ENCODE measurements around the gene SUCLG1.

The SUCLG1 gene

DNA sequence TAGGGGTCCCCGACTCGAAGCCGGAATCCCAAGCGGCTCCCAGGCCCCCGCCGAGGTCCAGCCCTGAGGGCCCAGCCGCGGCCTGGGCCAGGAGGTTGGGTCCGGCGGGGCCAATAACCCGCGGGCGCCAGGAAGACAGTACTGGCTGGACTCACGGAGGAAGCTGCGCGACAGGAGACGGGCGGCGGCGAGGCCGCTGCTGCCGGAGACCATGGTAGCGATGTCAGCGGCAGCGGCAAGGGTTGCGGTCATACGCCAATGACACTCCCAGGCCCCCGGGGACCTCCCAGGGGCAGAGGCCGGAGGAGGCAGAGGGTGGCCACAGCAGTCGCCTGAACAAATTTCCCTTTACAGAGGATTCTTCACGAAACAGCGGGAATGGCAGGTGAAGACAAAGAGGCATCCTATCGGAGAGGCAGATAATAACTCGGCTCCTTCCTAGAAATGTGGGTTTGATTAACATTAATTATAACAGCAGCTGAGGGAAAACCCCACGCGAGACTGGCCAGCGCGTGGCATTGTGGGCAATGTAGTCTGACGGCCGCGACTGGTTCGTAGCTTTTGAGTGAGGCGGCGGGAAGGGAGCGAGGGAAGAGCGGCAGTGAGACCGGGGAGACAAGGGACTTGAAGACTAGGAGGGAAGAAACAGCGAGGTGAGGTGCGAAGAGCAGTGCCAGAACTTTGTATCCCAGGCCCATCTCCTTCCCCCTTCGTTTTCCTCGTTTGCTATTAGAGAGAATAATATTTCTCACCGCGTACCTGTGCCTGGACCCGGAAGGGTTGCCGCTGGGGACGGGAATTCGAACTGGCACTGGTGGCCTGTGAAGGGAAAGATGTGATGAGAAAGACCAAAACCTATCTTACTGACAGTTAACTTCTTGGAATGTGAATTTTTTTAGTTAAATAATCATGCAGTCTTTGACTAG is at the start of gene SUCLG1:
TSS of gene SUCLG1 (minus strand) at position 263 of the 926 bp plus-strand sequence. CDS start at position 252, 11 bp downstream.
- H3K4me1 ChIP-seq (ENCODE audit: control insufficient read depth in 1 of 2, insufficient read depth in 2 of 2, low read length in 2 of 2): peaks cover 13 to 34% of the 10 kb centered on the region in 2 donors
- peak within 1 kb of the TSS; percentile 96 to 99 for H3K4me3 ChIP-seq (ENCODE audit: low read depth in 1 of 2, low read length in 2 of 2)
- no peaks in the 10 kb centered on the region for H3K27me3 ChIP-seq (ENCODE audit: low read depth, low read length)
- H3K36me3 ChIP-seq (ENCODE audit: control insufficient read depth in 1 of 2, insufficient read depth in 2 of 2, low read length in 2 of 2): peaks cover 0 to 3% of the 10 kb centered on the region in 2 donors
- H3K27ac ChIP-seq (ENCODE audit: low read length): peak within 1 kb of the TSS; percentile 96
- no peaks in the 10 kb centered on the region for H3K9me3 ChIP-seq (ENCODE audit: control insufficient read depth in 1 of 2, low read length in 2 of 2)

DNA sequence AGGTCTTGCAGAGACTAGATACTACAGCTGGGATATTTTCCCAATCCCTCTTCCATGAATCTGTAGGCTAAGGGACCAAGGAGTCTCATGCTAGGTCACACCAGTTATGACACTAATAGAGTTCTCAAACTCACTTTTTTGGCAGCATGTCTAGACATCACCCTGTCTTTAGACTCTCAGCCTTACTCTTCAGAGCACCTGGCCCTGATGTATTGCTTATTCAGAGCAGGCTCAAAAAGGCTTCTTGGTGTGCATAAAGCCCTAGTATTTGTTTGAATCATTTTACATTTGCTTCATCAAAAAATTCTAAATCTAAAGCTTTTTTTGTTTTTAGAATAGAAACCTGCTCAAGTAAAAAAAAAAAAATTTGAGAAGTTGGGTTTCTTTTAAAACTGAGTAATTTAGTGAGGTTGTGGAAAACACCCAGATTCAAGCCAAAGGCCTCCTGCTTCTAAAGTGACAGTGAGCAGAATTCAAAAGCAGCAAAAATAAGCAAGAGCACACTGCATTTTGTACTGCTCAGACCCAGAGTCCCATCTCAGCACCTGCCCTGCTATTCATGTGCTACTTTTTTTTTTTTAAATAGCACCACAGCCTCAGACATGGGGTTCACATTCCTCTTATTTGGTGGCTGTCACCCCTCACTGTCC is 39.2 kb upstream of the SUCLG1 start:
- no peak overlapping the region for H3K27ac ChIP-seq (ENCODE audit: low read length)
- no peaks in the 10 kb centered on the region for H3K9me3 ChIP-seq (ENCODE audit: control insufficient read depth in 1 of 2, low read length in 2 of 2)
- H3K36me3 ChIP-seq (ENCODE audit: control insufficient read depth in 1 of 2, insufficient read depth in 2 of 2, low read length in 2 of 2): no peaks in the 10 kb centered on the region
- H3K4me1 ChIP-seq (ENCODE audit: control insufficient read depth in 1 of 2, insufficient read depth in 2 of 2, low read length in 2 of 2): no peaks in the 10 kb centered on the region
- H3K27me3 ChIP-seq (ENCODE audit: low read depth, low read length): no peaks in the 10 kb centered on the region
- no peak overlapping the region for H3K4me3 ChIP-seq (ENCODE audit: low read depth in 1 of 2, low read length in 2 of 2)

GRCh38 chr2:84497285-84497684 is 38.2 kb upstream of the SUCLG1 start:
- H3K27me3 ChIP-seq (ENCODE audit: low read depth, low read length): no peaks in the 10 kb centered on the region
- no peak overlapping the region for H3K27ac ChIP-seq (ENCODE audit: low read length)
- H3K36me3 ChIP-seq (ENCODE audit: control insufficient read depth in 1 of 2, insufficient read depth in 2 of 2, low read length in 2 of 2): no peaks in the 10 kb centered on the region
- no peaks in the 10 kb centered on the region for H3K4me1 ChIP-seq (ENCODE audit: control insufficient read depth in 1 of 2, insufficient read depth in 2 of 2, low read length in 2 of 2)
- no peak overlapping the region for H3K4me3 ChIP-seq (ENCODE audit: low read depth in 1 of 2, low read length in 2 of 2)
- no peaks in the 10 kb centered on the region for H3K9me3 ChIP-seq (ENCODE audit: control insufficient read depth in 1 of 2, low read length in 2 of 2)

DNA sequence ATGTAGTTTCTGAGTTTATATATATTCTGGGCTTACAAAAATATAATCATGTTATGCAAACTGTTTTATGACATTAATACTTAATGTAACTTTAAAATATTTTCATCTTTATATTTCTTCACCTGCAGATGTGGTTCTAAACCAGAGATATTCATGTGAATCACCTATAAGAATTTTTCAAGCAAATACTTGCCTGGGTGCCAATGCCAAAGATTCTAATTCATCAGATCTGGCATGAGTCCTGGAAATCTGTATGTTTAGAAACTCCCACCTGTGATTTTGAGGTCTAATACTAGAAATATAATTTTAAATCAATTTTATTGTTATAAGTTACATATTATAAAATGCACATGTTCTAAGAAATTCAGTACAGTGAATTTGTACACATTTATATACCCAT is 37.3 kb upstream of the SUCLG1 start:
- H3K4me3 ChIP-seq (ENCODE audit: low read depth in 1 of 2, low read length in 2 of 2): no peak overlapping the region
- H3K27ac ChIP-seq (ENCODE audit: low read length): no peak overlapping the region
- no peaks in the 10 kb centered on the region for H3K9me3 ChIP-seq (ENCODE audit: control insufficient read depth in 1 of 2, low read length in 2 of 2)
- no peaks in the 10 kb centered on the region for H3K36me3 ChIP-seq (ENCODE audit: control insufficient read depth in 1 of 2, insufficient read depth in 2 of 2, low read length in 2 of 2)
- H3K27me3 ChIP-seq (ENCODE audit: low read depth, low read length): no peaks in the 10 kb centered on the region
- H3K4me1 ChIP-seq (ENCODE audit: control insufficient read depth in 1 of 2, insufficient read depth in 2 of 2, low read length in 2 of 2): no peaks in the 10 kb centered on the region

DNA sequence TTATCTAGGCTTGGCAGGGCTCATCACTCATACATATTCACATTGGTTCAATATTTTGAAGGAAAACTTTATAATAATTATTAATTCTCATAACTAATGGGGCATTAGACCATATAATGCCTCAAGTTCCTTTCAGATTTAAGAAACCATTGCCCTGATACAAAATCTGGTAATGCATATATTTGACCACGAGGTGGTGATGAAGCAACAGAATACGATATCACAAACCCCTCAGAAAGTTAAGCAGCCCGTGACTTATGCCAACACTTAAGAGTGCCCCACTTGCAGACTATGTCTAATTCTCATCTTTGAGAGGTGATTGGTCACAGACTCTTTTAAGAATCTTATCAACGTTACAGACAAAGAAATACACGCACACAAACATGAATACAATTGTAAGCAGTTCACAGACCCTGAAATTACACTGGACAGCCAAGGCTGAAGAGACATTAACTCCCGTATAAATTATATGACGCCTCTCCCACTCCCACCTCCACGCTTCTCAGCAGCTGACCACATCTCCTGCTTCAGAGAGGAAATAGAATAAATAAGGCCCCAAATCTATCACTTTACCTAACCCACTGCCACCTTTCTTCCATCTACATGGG is 36.6 kb upstream of the SUCLG1 start:
- no peak overlapping the region for H3K27ac ChIP-seq (ENCODE audit: low read length)
- H3K9me3 ChIP-seq (ENCODE audit: control insufficient read depth in 1 of 2, low read length in 2 of 2): no peaks in the 10 kb centered on the region
- H3K4me1 ChIP-seq (ENCODE audit: control insufficient read depth in 1 of 2, insufficient read depth in 2 of 2, low read length in 2 of 2): no peaks in the 10 kb centered on the region
- H3K4me3 ChIP-seq (ENCODE audit: low read depth in 1 of 2, low read length in 2 of 2): no peak overlapping the region
- no peaks in the 10 kb centered on the region for H3K27me3 ChIP-seq (ENCODE audit: low read depth, low read length)
- no peaks in the 10 kb centered on the region for H3K36me3 ChIP-seq (ENCODE audit: control insufficient read depth in 1 of 2, insufficient read depth in 2 of 2, low read length in 2 of 2)

GRCh38 chr2:84494070-84494469 is 35.0 kb upstream of the SUCLG1 start:
- Histone ChIP-seq H3K27ac (ENCODE audit: low read length) (no peak overlapping the region), H3K9me3 (ENCODE audit: control insufficient read depth in 1 of 2, low read length in 2 of 2) (no peaks in the 10 kb centered on the region), H3K36me3 (ENCODE audit: control insufficient read depth in 1 of 2, insufficient read depth in 2 of 2, low read length in 2 of 2) (no peaks in the 10 kb centered on the region), H3K4me3 (ENCODE audit: low read depth in 1 of 2, low read length in 2 of 2) (no peak overlapping the region), H3K4me1 (ENCODE audit: control insufficient read depth in 1 of 2, insufficient read depth in 2 of 2, low read length in 2 of 2) (no peaks in the 10 kb centered on the region), H3K27me3 (ENCODE audit: low read depth, low read length) (no peaks in the 10 kb centered on the region)

GRCh38 chr2:84493514-84493913 is 34.4 kb upstream of the SUCLG1 start:
- no peaks in the 10 kb centered on the region for H3K36me3 ChIP-seq (ENCODE audit: control insufficient read depth in 1 of 2, insufficient read depth in 2 of 2, low read length in 2 of 2)
- H3K4me1 ChIP-seq (ENCODE audit: control insufficient read depth in 1 of 2, insufficient read depth in 2 of 2, low read length in 2 of 2): no peaks in the 10 kb centered on the region
- no peak overlapping the region for H3K27ac ChIP-seq (ENCODE audit: low read length)
- H3K4me3 ChIP-seq (ENCODE audit: low read depth in 1 of 2, low read length in 2 of 2): no peak overlapping the region
- H3K27me3 ChIP-seq (ENCODE audit: low read depth, low read length): no peaks in the 10 kb centered on the region
- no peaks in the 10 kb centered on the region for H3K9me3 ChIP-seq (ENCODE audit: control insufficient read depth in 1 of 2, low read length in 2 of 2)

DNA sequence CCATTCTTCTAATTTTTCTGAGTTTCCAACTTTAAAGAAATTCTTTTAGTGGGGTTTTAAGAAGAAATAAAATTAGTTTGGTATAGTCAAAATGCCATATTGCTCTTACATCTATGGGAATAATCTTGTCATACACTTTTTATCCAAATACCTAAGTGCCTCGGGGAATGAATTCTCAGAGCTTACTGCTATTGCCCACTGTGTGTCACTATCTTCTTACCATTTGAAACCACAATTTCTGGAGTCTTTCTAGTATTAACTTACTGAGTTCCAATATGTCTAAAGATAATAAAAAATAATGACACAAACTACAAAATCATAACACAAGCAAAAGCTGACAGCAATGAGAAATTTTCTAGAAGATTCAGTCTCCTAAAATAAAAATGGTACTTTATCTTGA is 33.5 kb upstream of the SUCLG1 start:
- Histone ChIP-seq H3K4me3 (ENCODE audit: low read depth in 1 of 2, low read length in 2 of 2) (no peak overlapping the region), H3K4me1 (ENCODE audit: control insufficient read depth in 1 of 2, insufficient read depth in 2 of 2, low read length in 2 of 2) (no peaks in the 10 kb centered on the region), H3K36me3 (ENCODE audit: control insufficient read depth in 1 of 2, insufficient read depth in 2 of 2, low read length in 2 of 2) (no peaks in the 10 kb centered on the region), H3K27ac (ENCODE audit: low read length) (no peak overlapping the region), H3K9me3 (ENCODE audit: control insufficient read depth in 1 of 2, low read length in 2 of 2) (no peaks in the 10 kb centered on the region), H3K27me3 (ENCODE audit: low read depth, low read length) (no peaks in the 10 kb centered on the region)

DNA sequence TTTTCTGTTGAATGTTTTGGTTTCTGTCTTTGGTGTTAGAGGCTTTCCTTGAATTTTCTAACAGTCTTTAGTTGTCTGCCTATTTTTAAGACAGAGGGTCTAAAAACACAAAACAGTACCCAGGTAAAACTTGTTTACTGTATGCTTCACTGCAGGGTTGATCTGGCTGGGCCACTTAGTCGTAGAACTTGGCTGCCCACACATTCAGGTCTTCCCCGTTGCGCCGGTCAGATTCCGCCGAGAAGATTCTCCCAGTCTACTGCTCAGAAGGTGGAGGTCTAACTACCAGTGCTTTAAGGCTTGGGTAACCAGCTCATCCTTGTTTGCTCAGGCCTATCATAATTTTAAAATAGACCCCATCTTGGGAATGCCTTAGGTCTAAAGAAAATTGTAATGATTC is 32.7 kb upstream of the SUCLG1 start:
- H3K4me3 ChIP-seq (ENCODE audit: low read depth in 1 of 2, low read length in 2 of 2): no peak overlapping the region
- no peaks in the 10 kb centered on the region for H3K9me3 ChIP-seq (ENCODE audit: control insufficient read depth in 1 of 2, low read length in 2 of 2)
- no peaks in the 10 kb centered on the region for H3K36me3 ChIP-seq (ENCODE audit: control insufficient read depth in 1 of 2, insufficient read depth in 2 of 2, low read length in 2 of 2)
- no peaks in the 10 kb centered on the region for H3K4me1 ChIP-seq (ENCODE audit: control insufficient read depth in 1 of 2, insufficient read depth in 2 of 2, low read length in 2 of 2)
- no peaks in the 10 kb centered on the region for H3K27me3 ChIP-seq (ENCODE audit: low read depth, low read length)
- H3K27ac ChIP-seq (ENCODE audit: low read length): no peak overlapping the region

GRCh38 chr2:84491256-84491655 is 32.2 kb upstream of the SUCLG1 start:
- Histone ChIP-seq H3K36me3 (ENCODE audit: control insufficient read depth in 1 of 2, insufficient read depth in 2 of 2, low read length in 2 of 2) (no peaks in the 10 kb centered on the region), H3K9me3 (ENCODE audit: control insufficient read depth in 1 of 2, low read length in 2 of 2) (no peaks in the 10 kb centered on the region), H3K27me3 (ENCODE audit: low read depth, low read length) (no peaks in the 10 kb centered on the region), H3K4me1 (ENCODE audit: control insufficient read depth in 1 of 2, insufficient read depth in 2 of 2, low read length in 2 of 2) (no peaks in the 10 kb centered on the region), H3K27ac (ENCODE audit: low read length) (no peak overlapping the region), H3K4me3 (ENCODE audit: low read depth in 1 of 2, low read length in 2 of 2) (no peak overlapping the region)

DNA sequence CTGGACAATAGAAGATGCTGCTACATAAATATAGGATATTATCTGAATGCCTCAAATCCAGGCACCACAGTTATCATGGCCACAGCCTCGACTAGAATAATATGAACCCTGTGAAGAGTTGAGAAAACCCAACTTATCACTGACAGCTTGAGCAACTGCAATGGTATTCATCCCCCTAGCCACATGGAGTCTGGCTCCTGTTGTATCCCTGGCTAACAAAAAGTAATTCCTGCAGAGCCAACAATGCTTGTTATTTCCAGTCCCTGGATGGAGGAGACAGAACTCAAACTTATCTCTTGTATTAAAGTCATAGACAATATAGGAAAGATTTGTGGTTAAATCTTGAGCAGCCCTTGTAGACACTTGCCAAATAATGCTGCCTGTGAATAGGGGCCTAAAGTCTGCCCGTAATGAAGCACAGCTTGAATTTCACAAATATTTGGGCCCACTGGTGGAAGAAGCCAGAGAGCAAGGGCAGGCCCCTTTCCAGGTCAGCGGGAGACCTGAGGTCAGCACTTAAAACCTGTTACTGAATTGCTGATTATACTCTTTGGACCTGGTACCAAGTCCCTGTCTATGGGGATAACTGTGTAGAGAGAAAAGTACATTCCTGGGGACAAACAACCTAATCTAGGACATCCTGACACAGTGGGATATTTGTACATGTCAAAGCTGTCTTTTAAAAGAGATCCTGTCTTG is 28.4 kb upstream of the SUCLG1 start:
- H3K4me3 ChIP-seq (ENCODE audit: low read depth in 1 of 2, low read length in 2 of 2): no peak overlapping the region
- H3K27me3 ChIP-seq (ENCODE audit: low read depth, low read length): no peaks in the 10 kb centered on the region
- no peak overlapping the region for H3K27ac ChIP-seq (ENCODE audit: low read length)
- no peaks in the 10 kb centered on the region for H3K4me1 ChIP-seq (ENCODE audit: control insufficient read depth in 1 of 2, insufficient read depth in 2 of 2, low read length in 2 of 2)
- H3K36me3 ChIP-seq (ENCODE audit: control insufficient read depth in 1 of 2, insufficient read depth in 2 of 2, low read length in 2 of 2): no peaks in the 10 kb centered on the region
- no peaks in the 10 kb centered on the region for H3K9me3 ChIP-seq (ENCODE audit: control insufficient read depth in 1 of 2, low read length in 2 of 2)

Data from muscle layer of duodenum (tissue), 2 donors.